HEK293 (cell line): ENCODE results near the gene KIF5B.

ENCODE experiments used
- ZXDB ChIP-seq: fragments of 450-650 bp; formaldehyde crosslinking; IDR thresholded peaks from 2 replicates; pipeline ENCODE4 v1.5.1; 2016; ENCODE audit warnings: missing biosample characterization, missing genetic modification characterization
- TF ChIP-seq, protein P1 (sequence below): fragments of 450-650 bp; formaldehyde crosslinking; IDR thresholded peaks from 2 replicates; pipeline ENCODE4 v1.5.1; 2016; ENCODE audit warnings: missing biosample characterization, missing genetic modification characterization
- TF ChIP-seq, protein P2 (sequence below): fragments of 450-650 bp; formaldehyde crosslinking; IDR thresholded peaks from 2 replicates; pipeline ENCODE4 v1.5.1; 2016; ENCODE audit warnings: missing biosample characterization, missing genetic modification characterization

DNA sequence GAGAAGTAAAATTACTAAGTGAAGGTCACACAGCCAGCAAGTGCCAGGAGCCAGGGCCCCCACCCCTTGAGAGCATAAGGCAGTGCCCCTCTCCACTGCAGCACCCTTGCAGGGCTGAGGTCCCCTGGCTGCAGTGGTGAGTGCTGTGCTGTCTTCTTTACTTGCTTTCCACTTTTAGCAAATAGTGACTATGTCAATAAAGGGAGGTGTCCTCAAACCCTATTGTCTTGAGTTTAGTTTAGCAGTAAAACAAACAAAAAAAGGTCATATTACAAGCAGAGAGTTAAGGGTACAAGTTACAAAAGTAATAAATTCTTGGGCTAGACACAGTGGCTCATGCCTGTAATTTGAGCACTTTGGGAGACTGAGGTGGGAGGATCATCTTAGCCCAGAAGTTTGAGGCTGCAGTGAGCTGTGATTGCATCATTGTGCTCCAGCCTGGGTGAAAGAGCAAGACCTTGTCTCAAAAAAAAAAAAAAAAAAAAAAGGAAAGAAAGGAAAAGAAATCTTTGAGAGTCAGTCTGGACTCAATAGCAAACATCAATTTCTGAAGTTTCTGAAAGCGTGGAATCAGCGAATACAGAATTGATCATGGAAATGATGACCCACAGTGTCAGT, 39.0 kb upstream of the KIF5B start:
- TF ChIP-seq, protein P1, sequence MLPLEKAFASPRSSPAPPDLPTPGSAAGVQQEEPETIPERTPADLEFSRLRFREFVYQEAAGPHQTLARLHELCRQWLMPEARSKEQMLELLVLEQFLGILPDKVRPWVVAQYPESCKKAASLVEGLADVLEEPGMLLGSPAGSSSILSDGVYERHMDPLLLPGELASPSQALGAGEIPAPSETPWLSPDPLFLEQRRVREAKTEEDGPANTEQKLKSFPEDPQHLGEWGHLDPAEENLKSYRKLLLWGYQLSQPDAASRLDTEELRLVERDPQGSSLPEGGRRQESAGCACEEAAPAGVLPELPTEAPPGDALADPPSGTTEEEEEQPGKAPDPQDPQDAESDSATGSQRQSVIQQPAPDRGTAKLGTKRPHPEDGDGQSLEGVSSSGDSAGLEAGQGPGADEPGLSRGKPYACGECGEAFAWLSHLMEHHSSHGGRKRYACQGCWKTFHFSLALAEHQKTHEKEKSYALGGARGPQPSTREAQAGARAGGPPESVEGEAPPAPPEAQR = no peak
- TF ChIP-seq, protein P2, sequence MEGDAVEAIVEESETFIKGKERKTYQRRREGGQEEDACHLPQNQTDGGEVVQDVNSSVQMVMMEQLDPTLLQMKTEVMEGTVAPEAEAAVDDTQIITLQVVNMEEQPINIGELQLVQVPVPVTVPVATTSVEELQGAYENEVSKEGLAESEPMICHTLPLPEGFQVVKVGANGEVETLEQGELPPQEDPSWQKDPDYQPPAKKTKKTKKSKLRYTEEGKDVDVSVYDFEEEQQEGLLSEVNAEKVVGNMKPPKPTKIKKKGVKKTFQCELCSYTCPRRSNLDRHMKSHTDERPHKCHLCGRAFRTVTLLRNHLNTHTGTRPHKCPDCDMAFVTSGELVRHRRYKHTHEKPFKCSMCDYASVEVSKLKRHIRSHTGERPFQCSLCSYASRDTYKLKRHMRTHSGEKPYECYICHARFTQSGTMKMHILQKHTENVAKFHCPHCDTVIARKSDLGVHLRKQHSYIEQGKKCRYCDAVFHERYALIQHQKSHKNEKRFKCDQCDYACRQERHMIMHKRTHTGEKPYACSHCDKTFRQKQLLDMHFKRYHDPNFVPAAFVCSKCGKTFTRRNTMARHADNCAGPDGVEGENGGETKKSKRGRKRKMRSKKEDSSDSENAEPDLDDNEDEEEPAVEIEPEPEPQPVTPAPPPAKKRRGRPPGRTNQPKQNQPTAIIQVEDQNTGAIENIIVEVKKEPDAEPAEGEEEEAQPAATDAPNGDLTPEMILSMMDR (tag by site-specific recombination) = no peak
- TF ChIP-seq ZXDB (tag by site-specific recombination) = no peak
